Sciatic nerve (tissue), 2 donors: ENCODE measurements around the gene EXD1. TPM values are rescaled to one million over a fixed set of nuclear protein-coding genes. Genes with fewer than 3 reads are reported as not detected.
"Not testable (repeated sequence)": the region's sequence is repeated elsewhere in the genome, so short reads cannot be mapped to it uniquely, and the experiment has no call there.

Experiments used
- ATAC-seq: fragments of 200-7000 bp; cut with Tn5 transposase; one replicate; pipeline ENCODE4 v1.9.1; 2020; ENCODE audit warnings: mild to moderate bottlenecking, moderate library complexity
- DNase-seq: peaks from one replicate; pipeline ENCODE4 v3.0.0-alpha.2; 2020; ENCODE audit warnings: low spot score
- intact Hi-C: fragments of 100-400 bp; cut with DNase I; formaldehyde crosslinking; loops from one replicate; pipeline ENCODE4 v1.14.2; 2022
- total RNA-seq: library from RNA; stranded (reverse); fragmentation: NEBNext Ultra II Directional; extraction: Animal tissue kit (Norgen Biotek cat#: 25700); gene quantifications from one replicate; pipeline ENCODE4 v1.2.1, GENCODE V29; 2021
- donor health status: DM: no; HTN: no; CAD: no.
- donor health status: DM: no; HTN: no; CAD: no.

EXD1 gene, protein sequence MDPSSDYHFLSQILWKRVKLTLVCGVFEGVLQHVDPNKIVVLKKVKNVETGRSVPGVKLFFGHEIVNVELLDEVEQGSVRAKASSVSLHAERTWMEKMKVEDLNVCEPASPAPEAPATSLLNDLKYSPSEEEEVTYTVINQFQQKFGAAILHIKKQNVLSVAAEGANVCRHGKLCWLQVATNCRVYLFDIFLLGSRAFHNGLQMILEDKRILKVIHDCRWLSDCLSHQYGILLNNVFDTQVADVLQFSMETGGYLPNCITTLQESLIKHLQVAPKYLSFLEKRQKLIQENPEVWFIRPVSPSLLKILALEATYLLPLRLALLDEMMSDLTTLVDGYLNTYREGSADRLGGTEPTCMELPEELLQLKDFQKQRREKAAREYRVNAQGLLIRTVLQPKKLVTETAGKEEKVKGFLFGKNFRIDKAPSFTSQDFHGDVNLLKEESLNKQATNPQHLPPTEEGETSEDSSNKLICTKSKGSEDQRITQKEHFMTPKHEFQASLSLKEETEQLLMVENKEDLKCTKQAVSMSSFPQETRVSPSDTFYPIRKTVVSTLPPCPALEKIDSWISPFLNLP
- total RNA-seq = not detected

DNA sequence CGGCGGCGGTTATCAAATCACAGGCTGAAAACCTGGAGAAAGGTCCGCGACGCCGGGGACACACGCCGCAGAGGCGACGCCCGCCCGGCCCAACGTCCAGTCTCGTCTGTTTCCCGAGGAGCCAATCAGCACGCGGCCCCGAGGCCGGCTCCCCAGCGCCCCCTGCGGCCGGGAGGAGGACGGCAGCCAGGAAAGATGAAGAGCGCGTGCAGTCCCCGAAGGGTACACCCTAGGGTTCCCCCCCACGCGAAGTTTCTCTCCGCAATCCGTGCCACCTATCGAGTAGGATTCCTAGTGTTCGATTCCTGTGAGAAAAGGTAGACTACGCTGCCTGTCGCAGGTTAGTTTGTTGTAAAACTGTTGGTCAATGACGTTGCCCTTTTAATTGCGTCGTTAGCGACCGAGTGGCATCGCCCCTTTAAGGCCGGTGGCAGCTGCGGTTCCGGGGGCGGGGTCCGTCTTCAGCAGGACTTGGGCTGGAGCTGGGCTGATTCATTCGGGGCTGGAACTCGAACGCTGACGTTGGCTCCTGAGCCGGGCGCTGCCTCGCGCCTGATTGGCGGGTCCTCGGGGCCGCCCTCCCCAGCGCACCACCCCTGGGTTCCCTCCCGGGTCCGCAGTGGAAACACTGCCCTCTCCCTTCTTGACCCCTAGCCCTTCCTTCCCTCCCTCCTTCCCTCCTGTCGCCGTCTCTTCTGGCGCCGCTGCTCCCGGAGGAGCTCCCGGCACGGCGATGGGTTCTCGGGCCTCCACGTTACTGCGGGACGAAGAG lies at the start of gene EXD1, which contains the start of gene CHP1:
EXD1 (minus strand) TSS at position 108 of the 772 bp plus-strand sequence. CDS start 4,182 bp downstream, outside the sequence.
CHP1 (plus strand) TSS at position 619 of the 772 bp plus-strand sequence; CDS start at position 734, 115 bp downstream.
- DNase-seq = peak; percentile 98
- peak; percentile 100 for ATAC-seq
- intact Hi-C loops = no loop called here

DNA sequence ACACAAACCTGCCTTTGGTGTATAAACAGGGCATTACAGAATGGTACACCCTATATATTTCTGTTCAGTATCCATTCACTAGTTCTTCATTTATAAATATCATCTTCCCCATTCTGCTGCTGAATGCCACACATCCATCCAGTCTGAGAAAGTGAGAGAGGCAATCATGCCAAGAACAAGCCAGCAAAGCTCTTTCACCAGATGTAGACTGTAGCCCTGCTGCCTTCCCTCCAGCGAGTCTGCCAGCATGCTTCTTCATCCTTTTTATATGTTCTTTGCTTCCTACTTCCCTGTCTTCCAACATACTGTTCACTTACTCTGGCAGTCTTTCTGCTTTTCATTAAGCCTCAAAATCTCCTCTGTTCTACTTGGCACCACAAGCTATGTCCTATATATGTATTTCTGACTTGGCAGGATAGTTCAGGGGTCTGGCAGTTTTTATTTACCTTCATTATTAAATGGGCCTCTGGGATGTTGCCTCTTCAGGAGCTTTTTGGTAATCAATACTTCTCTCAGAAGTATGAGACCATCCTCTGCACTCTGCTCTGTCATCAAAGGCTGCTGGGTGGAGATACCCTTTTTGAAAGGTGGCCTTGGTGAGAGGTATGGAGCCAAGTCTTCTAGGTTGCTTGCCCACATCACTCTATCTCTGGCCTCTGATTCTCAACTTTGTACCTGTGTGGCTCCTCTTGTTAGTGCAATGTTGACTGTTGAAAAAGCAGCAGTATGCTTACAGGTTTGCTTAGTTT lies 49.2 kb upstream of the EXD1 start:
- no peak for DNase-seq
- intact Hi-C loops = no loop called here
- no peak for ATAC-seq

DNA sequence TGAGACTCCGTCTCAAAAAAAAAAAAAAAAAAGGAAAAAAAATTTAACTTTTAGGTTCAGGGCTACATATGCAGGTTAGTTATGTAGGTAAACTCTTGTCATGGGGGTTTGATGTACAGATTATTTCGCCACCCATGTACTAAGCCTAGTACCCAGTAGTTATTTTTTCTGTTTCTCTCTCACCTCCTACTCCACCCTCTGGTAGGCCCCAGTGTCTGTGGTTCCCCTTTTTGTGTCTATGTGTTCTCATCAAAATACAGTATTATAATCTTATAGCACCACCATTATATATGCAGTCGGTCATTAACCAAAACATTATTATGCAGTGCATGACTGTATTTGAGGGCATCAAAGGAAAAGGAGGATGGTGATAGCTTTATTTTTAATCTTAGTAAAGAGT lies 47.8 kb upstream of the EXD1 start:
- ATAC-seq (no peak), DNase-seq (no peak)
- intact Hi-C loops = no loop called here

DNA sequence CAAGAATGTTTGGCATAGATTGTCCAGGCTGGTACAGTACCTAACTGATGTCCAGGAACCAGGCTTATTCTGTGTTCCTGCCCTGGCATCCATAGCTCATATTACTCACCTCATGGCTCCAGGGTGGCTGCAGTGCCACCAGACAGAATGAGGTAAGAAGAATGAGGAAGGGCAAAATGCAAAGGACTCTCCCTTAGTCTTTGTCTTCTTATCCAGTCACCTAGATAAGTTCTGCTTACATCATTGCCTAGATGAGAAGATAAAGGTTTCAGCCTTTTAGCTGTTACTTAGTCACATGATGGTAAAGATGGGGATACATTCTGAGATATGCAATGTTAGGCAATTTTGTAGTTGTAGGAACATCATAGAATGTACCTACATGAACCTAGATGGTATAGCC lies 46.3 kb upstream of the EXD1 start:
- intact Hi-C loops = no loop called here
- ATAC-seq (no peak), DNase-seq (no peak)

DNA sequence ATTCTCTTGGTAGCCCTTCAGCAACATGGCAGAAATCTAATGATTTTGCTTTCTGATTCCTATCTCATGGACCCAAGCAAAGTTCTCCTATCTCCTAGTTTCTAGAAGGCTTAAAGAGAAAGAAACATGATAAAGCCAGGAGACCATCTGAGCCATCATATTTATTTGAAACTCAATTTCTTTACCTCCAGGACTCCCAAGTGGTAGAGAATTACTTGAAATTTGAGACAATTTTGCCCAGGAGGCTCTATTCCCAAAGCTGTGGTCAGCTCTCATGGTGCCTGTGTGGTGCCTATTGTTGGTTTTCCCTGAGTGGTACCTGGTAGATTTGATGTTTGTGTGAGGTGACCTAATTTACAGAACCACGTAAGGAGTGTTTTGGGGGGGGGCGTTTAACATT lies 39.3 kb upstream of the EXD1 start:
- DNase-seq = no peak
- no peak for ATAC-seq
- intact Hi-C loops = no loop called here

DNA sequence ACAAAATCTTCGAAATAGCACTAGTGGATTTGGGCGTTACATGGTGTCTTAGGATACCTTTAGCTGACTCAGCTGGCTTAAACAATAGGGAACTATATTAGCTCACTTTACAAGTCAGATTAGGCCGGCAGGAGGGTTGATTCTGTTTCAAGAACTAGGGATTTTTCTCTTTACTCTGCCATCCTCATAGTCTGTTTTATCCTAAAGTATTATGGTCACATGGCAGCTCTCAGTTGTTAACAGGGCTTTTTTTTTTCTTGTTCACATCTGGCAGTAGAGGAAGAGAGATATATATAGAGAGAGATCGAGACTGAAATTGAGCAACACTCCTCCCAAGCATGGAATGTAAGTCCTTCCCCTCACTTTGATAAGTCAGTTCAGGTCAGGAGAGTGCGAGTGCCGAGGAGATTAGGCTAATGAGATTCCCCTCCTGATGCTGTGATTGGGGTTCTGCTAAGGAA lies 33.4 kb upstream of the EXD1 start:
- ATAC-seq (no peak), DNase-seq (no peak)
- intact Hi-C loops = no loop called here

DNA sequence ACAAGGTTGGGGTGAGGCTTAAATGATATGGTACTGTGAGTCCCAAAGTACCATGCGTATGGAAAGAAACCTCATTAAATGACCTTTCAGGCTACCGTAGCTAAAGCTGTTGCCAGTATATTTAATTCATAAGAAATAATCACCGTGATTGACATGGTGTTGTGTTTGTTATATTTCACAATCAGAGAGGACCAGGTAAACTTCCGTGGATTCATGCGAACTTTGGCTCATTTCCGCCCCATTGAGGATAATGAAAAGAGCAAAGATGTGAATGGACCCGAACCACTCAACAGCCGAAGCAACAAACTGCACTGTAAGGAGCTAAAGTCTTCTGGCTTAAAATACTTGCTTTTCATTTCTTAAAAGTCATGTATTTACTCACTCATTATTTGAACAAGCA lies 32.0 kb upstream of the EXD1 start:
- ATAC-seq = no peak
- intact Hi-C loops = no loop called here
- DNase-seq = no peak

DNA sequence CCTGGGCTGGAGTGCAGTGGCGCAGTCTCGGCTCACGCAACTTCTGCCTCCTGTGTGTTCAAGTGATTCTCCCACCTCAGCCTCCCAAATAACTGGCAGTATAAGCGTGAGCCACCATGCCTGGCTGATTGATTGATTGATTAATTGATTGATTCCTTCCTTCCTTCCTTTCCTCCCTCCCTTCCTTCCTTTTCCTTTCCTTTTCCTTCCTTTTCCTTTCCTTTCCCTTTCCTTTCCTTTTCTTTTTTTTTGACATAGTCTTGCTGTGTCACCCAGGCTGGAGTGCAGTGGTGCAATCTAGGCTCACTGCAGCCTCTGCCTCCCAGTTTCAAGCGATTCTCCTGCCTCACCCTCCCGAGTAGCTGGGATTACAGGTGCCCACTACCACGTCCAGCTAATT lies 30.4 kb upstream of the EXD1 start:
- ATAC-seq, DNase-seq, intact Hi-C loops: not testable (repeated sequence)

DNA sequence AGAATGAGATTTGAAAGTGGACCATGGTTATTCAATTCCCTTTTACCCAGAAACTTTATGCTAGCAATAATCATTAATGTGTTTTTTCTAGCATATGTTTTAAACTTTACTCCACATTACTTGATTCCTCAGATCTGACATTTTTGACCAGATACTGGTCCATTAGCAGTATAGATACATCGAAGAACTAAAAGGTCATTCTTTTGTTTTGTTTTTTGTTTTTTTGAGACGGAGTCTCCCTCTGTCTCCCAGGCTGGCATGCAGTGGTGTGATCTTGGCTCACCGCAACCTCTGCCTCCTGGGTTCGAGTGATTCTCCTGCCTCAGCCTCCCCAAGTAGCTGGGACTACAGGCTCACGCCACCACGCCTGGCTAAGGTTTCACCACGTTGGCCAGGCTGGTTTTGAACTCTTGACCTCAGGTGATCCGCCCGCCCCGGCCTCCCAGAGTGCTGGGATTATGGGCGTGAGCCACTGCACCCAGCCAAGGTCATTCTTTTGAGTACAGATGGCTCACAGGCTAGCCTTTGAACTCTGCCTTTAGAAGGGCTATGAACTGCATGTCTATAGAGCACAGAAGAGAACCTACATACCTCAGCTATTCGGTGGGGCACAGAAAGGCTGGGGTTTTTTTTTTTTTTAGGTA lies 29.1 kb upstream of the EXD1 start:
- ATAC-seq = no peak
- intact Hi-C loops = no loop called here
- DNase-seq = no peak

DNA sequence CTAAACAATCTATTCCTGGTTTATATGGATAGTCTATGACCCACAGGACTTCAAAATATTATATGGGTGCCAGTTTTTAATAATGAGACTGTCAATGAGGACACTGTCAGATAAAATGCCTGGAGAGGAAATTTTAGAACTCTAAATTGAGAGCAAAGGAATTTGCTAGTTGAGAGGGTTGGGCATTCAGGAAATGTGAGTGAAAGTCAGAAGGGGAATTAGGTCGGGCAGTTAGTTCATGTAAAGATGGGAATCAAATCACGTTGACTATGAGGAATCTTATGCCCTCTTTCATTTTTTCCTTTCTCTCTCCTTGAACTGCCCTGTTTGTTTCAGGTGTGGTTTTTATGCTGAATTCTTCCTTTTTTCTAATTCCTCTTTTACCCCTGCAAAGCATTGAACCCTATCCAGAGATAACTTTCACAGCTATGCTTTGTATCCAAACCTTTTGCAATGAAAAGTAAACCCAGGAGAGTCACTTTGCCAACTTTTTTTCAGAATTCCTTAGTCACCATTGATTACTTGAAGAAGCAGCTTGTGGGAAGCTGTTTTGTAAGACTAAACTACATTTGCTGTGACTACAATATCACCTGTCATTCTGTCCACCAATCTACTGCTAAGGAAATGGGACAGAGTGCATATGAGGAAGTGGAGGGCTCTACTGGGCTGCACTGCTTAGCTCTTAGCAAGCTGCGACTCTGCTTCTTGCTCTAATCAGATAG lies 28.4 kb upstream of the EXD1 start:
- ATAC-seq (peak; percentile 78), DNase-seq (no peak)
- intact Hi-C loops = no loop called here

DNA sequence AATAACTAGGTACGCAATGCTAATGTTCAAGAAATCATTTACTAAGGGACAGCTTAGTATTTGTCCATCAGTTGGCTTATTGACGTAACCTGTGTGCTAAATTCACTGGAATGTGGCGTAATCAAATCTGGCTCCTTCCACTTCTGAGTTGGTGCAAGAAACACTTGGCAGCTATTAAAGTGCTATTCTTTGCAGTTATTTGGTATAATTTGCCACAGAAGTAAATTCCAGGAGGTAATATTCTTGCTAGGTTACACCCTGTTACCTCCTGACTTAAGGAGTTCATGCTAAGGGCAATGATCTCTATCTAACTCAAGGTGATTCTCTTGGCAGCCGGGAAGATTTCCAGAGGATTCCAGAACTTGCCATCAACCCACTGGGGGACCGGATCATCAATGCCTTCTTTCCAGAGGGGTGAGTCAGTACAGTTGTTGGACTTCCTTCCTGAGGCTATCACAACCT lies 26.1 kb upstream of the EXD1 start:
- peak; percentile 69 for ATAC-seq
- intact Hi-C loops = no loop called here

DNA sequence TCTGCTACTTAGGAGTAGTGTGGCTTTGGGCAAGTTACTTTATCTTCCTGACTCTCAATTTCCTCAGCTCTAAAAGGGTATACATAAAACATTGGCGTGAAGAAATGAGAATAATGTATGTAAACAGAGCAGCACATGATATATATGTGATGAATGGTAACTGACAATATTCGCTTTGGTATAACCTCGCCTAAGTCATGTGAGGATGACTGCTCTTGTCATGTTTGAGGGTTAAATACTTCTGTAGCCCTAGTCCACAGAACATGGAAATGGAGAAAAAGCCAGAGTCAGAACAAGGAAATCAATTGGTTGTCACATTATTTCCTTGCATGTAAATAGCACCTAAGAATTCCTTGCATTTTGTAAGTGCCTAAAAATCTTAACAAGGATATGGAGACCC lies 25.5 kb upstream of the EXD1 start:
- intact Hi-C loops = no loop called here
- no peak for DNase-seq
- no peak for ATAC-seq

More for the DNA sequence above, 26.1 kb upstream of the EXD1 start:
- DNase-seq = no peak

DNA sequence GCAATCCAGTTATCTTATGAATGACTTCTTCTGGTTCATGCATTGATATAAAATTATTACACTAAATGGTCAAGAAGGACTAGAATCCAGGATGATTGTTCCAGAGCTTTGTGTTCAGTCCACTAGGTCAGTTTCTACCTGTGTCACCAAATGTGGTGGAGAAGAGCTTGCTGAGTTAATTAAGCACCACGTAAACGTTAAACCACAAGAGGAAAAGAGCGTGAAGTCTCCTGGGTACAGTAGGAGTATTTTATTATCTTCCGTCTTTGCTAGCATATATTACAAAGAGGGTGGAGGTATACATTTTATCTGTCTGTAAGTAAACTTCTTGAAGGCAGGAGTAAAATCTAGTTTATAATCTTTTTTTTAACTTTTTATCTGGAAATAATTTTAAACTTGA lies 24.0 kb upstream of the EXD1 start:
- no peak for ATAC-seq
- intact Hi-C loops = no loop called here
- no peak for DNase-seq

DNA sequence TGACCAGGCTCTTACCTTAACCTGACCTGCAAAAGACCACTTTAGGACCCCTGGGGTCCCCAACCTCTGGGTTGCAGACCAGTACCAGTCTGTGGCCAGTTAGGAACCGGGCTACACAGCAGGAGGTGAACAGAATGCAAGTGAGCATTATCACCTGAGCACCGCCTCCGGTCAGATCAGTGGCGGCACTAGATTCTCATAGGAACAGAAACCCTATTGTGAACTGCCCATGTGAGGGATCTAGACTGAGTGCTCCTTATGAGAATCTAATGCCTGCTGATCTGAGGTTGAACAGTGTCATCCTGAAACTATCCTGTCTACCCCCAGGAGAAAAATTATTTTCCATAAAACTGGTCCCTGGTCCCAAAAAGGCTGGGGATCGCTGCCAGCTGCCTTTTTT lies 20.9 kb upstream of the EXD1 start:
- DNase-seq = no peak
- ATAC-seq = no peak
- intact Hi-C loops = no loop called here

DNA sequence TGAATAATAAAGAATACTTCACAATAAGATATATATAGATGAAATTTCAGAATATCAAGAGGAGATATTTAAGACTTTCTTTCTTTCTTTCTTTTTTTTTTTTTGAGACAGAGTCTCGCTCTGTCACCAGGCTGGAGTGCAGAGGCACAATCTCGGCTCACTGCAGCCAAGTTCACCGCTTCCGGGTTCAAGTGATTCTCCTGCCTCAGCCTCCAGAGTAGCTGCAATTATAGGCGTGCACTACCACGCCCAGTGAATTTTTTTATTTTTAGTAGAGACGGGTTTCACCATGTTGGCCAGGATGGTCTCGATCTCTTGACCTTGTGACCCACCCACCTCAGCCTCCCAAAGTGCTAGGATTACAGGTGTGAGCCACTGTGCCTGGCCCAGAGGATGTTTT lies 20.2 kb upstream of the EXD1 start:
- DNase-seq, ATAC-seq, intact Hi-C loops: not testable (repeated sequence)

DNA sequence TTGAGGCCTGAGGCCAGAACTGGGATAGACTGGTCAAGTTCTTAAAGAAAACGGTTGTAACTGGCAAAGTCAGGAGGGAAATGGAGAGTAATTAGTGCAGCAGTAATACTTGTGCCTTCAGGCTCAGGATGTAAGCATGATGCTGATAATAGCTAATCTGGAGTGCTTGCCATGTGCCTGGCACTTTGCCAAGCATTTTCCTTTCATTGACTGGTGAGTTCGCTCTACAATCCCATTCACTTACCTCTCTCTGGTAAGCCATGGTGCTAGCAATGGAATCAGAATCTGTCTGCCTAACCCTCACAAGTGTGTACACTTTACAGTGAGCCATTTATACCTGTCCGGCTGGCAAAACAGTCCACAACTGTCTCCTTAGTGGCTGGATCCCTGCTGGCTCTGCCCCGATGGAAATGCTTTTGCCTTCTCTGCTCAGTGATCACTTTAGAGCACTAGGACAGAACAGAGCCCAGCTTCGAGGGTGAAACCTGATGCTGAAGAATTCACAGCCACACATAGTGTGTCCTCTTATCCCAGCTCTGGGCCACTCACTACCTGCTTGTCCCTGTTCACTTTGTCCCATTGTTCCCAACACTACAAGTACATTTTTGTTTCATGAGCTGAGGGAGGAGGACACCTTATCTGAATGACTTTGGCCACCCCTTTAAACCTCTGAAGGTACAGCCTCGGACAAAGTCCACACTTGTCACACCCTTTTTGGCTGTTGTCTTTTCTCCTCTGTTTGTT lies 10.8 kb upstream of the EXD1 start:
- ATAC-seq (no peak), DNase-seq (no peak)
- intact Hi-C loops = no loop called here

DNA sequence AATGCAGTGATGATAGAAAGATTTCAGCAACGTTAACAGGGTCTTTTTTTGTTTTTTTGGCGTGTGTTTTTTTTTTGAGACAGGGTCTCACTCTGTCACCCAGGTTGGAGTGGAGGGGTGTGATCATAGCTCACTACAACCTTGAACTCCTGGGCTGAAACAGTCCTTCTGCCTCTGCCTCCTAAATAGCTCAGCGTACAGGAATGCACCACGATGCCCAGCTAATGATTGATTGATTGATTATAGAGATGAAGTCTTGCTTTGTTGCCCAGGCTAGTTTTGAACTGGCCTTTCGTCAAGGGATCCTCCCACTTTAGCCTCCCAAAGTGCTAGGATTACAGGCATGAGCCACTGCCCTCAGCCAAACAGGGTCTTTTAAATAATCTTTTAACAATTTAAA lies 7.5 kb upstream of the EXD1 start:
- no peak for ATAC-seq
- intact Hi-C loops = no loop called here
- DNase-seq = no peak
